Upper lobe of left lung (tissue), 4 donors: ENCODE results near the gene RBM33.
"Not testable (repeated sequence)": the region's sequence is repeated elsewhere in the genome, so short reads cannot be mapped to it uniquely, and the experiment has no call there.

Source experiments
- CTCF ChIP-seq, 6 experiments: fragments of 450-650 bp in 4 of 6; fragments of 200-600 bp in 2 of 6; sonication (generic) in 2 of 6; IDR thresholded peaks; one replicate each; pipeline ENCODE4 v1.5.1; 2016 to 2019; ENCODE audit warnings: antibody characterized with exemption in 6 of 6
- POLR2A ChIP-seq, 4 donors: fragments of 450-650 bp; IDR thresholded peaks; one replicate each; pipeline ENCODE4 v1.5.1; 2016 to 2017; ENCODE audit warnings: antibody characterized with exemption in 4 of 4, mild to moderate bottlenecking in 2 of 4
- POLR2AphosphoS5 ChIP-seq, 2 donors: sonication (generic); formaldehyde crosslinking; IDR thresholded peaks; one replicate each; pipeline ENCODE4 v1.5.1; 2017; ENCODE audit warnings: antibody characterized with exemption in 2 of 2

DNA sequence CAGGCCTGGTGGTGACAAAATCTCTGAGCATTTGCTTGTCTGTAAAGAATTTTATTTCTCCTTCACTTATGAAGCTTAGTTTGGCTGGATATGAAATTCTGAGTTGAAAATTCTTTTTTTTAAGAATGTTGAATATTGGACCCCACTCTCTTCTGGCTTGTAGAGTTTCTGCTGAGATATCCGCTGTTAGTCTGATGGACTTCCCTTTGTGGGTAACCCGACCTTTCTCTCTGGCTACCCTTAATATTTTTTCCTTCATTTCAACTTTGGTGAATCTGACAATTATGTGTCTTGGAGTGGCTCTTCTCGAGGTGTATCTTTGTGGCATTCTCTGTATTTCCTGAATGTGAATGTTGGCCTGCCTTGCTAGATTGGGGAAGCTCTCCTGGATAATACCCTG, 46.2 kb downstream of the RBM33 start:
- TF ChIP-seq CTCF, POLR2A, POLR2AphosphoS5 (IDR thresholded peaks at IDR 0.05): not testable (repeated sequence)
